Measurements from ENCODE around the gene GALNT16. TPM values are rescaled to one million over a fixed set of nuclear protein-coding genes. Genes with fewer than 3 reads are reported as not detected.

The GALNT16 gene
- total RNA-seq, 3 donors from 2014 or later: 0.87 to 6.4 (median 1.8) TPM

DNA sequence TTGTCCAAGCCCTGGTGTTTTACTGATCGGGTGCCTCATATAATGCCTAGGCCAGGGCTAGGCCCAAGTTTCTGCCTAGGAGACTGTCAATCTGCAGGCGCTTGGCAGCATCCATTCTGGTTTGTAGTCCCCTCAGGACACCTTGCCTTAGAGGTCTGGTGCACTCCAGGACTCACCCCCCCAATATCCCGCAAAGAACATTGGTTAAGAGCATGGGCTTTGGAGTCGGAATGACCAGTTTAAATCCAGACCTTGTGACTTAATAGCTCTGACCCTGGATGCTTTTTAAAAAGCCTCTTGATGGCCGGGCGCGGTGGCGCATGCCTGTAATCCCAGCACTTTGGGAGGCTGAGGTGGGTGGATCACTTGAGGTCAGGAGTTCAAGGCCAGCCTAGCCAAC is 60.0 kb downstream of the GALNT16 start:
- no peak for ATAC-seq
- intact Hi-C loops (cut with DNase I, micrococcal nuclease): no loop called here
- H3K4me1 ChIP-seq (ENCODE audit: low read depth): peaks cover 3% of the 10 kb centered on the region
- no peaks in the 10 kb centered on the region for H3K9me3 ChIP-seq
- no peaks in the 10 kb centered on the region for H3K36me3 ChIP-seq (ENCODE audit: low read depth)
- no peak for TF ChIP-seq CTCF (IDR thresholded peaks at IDR 0.05)
- H3K4me3 ChIP-seq: no peak overlapping the region
- no peak for DNase-seq

DNA sequence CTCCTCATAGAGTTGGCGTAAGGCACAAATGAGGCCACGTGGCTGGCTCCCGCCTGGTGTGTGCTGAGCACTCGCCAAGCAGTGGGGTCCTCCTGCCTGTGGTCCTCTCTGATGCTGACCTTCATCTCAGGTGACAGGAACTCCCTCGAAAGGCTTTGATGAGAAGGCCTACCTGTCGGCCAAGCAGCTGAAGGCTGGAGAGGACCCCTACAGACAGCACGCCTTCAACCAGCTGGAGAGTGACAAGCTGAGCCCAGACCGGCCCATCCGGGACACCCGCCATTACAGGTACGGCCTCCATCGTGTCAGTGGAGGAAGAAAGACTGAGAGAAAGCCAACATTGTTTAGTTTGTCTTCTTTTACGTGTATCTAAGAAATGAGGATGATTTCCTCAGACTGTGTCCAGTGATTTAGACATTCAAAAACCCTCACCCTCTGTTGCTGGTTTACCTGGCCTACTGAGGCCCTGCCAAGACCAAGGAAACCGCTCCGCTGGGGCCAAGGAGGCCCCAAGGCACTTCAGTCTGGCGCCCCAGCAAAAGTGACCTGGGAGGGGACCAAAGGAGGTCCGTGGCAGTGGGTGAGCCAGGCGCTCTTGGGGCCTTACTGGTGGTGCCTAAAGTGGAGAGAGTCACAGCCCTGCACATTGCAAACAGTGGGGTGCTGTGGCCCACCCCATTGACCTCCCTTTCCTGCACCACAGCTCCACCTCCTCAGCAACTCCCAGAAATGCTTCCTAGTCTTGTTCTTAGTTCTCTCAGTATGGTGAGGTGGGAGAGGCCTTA is 60.8 kb downstream of the GALNT16 start:
- Histone ChIP-seq H3K4me3 (no peak overlapping the region), H3K4me1 (ENCODE audit: low read depth) (no peaks in the 10 kb centered on the region), H3K9me3 (no peaks in the 10 kb centered on the region), H3K36me3 (ENCODE audit: low read depth) (no peaks in the 10 kb centered on the region)
- no peak for DNase-seq
- no peak for ATAC-seq
- no peak for TF ChIP-seq CTCF (IDR thresholded peaks at IDR 0.05)
- intact Hi-C loops (cut with DNase I, micrococcal nuclease): no loop called here

GRCh38 chr14:69321601-69322330 is 61.8 kb downstream of the GALNT16 start:
- ATAC-seq (no peak), DNase-seq (no peak)
- Histone ChIP-seq H3K36me3 (ENCODE audit: low read depth) (no peaks in the 10 kb centered on the region), H3K4me3 (no peak overlapping the region), H3K9me3 (no peaks in the 10 kb centered on the region), H3K4me1 (ENCODE audit: low read depth) (no peaks in the 10 kb centered on the region)
- intact Hi-C loops (cut with DNase I, micrococcal nuclease): no loop called here
- TF ChIP-seq CTCF (IDR thresholded peaks at IDR 0.05): no peak

GRCh38 chr14:69323266-69323998 is 63.5 kb downstream of the GALNT16 start:
- ATAC-seq: no peak
- H3K36me3 ChIP-seq (ENCODE audit: low read depth): no peaks in the 10 kb centered on the region
- no peak for TF ChIP-seq CTCF (IDR thresholded peaks at IDR 0.05)
- H3K4me3 ChIP-seq: no peak overlapping the region
- no peaks in the 10 kb centered on the region for H3K9me3 ChIP-seq
- no peak for DNase-seq
- intact Hi-C loops (cut with DNase I, micrococcal nuclease): no loop called here
- no peaks in the 10 kb centered on the region for H3K4me1 ChIP-seq (ENCODE audit: low read depth)

- ATAC-seq (no peak), DNase-seq (no peak)
- Histone ChIP-seq H3K4me1 (ENCODE audit: low read depth) (no peaks in the 10 kb centered on the region), H3K9me3 (no peaks in the 10 kb centered on the region), H3K4me3 (no peak overlapping the region), H3K36me3 (ENCODE audit: low read depth) (no peaks in the 10 kb centered on the region)
- TF ChIP-seq CTCF (IDR thresholded peaks at IDR 0.05): no peak
- intact Hi-C loops (cut with DNase I, micrococcal nuclease): no loop called here
Observed at GRCh38 chr14:69323999-69324282, 64.0 kb downstream of the GALNT16 start.
